Transverse colon (tissue), 4 donors: Measurements from ENCODE around the gene CCDC188. TPM values are rescaled to one million over a fixed set of nuclear protein-coding genes. Genes with fewer than 3 reads are reported as not detected.

ENCODE experiments used
- DNase-seq: peaks from one replicate; pipeline ENCODE4 v3.0.0-alpha.2; 2019
- H3K27ac ChIP-seq, 4 donors: fragments of 200-600 bp; sonication (generic); 2 replicates each; pipeline ENCODE4 v1.5.1; 2016 to 2018; ENCODE audit warnings: inconsistent platforms in 4 of 4
- H3K27me3 ChIP-seq: fragments of 200-600 bp; sonication (generic); 2 replicates; pipeline ENCODE4 v1.5.1; 2017; ENCODE audit warnings: inconsistent platforms
- H3K36me3 ChIP-seq, 4 donors: fragments of 200-600 bp; sonication (generic); 2 replicates each; pipeline ENCODE4 v1.5.1; 2017 to 2019; ENCODE audit warnings: inconsistent platforms in 4 of 4
- H3K4me1 ChIP-seq, 4 donors: fragments of 200-600 bp; sonication (generic); 2 replicates each; pipeline ENCODE4 v1.5.1; 2017 to 2020; ENCODE audit warnings: inconsistent platforms in 4 of 4
- H3K4me3 ChIP-seq, 4 donors: fragments of 200-600 bp; sonication (generic); 1 replicate in 1 of 4; 2 replicates in 3 of 4; pipeline versions ENCODE4 v1.5.1 to v1.6.1; 2017 to 2019; ENCODE audit warnings: inconsistent platforms in 4 of 4
- H3K9me3 ChIP-seq, 2 donors: fragments of 200-600 bp; sonication (generic); 2 replicates each; pipeline ENCODE4 v1.5.1; 2017 to 2019; ENCODE audit warnings: inconsistent platforms in 2 of 2
- EP300 ChIP-seq: sonication (generic); formaldehyde crosslinking; IDR thresholded peaks from one replicate; pipeline ENCODE4 v1.6.1; 2017; ENCODE audit warnings: antibody characterized with exemption, low read depth
- POLR2A ChIP-seq: fragments of 450-650 bp; IDR thresholded peaks from one replicate; pipeline ENCODE4 v1.6.1; 2016; ENCODE audit warnings: antibody characterized with exemption, mild to moderate bottlenecking, moderate library complexity
- POLR2AphosphoS5 ChIP-seq, 3 donors: sonication (generic); formaldehyde crosslinking; IDR thresholded peaks; one replicate each; pipeline ENCODE4 v1.6.1; 2016; ENCODE audit warnings: antibody characterized with exemption in 3 of 3
- WGBS, 2 donors: methylation state at CpG; one replicate each; pipeline ENCODE4 v1.1.5; 2018; ENCODE audit warnings: low coverage in 1 of 2; 5-methylcytosine and 5-hydroxymethylcytosine counted together
- in situ Hi-C, 4 donors: fragments of 200-750 bp; cut with MboI; loops; one replicate each; pipeline versions ENCODE4 v1.15.0 to v1.15.1; 2017; ENCODE audit warnings: low sequenced_read_pairs in 3 of 4, low pct_ligation_motif_present in 1 of 4, low pct_unique_long_range_greater_than_20kb in 1 of 4
- intact Hi-C: fragments of 100-400 bp; cut with DNase I; formaldehyde crosslinking; loops from one replicate; pipeline ENCODE4 v1.15.1; 2023; ENCODE audit warnings: low total_unique reads
- total RNA-seq, 4 donors: library from RNA; depleted of rRNA; stranded (reverse); fragments of >200 nt; gene quantifications; one replicate each; pipeline ENCODE4 v1.1.0, GENCODE V29; 2016
- TF ChIP-seq, protein P1 (sequence below), 5 experiments: fragments of 200-600 bp in 3 of 5; fragments of 450-650 bp in 2 of 5; sonication (generic) in 3 of 5; IDR thresholded peaks; 1 replicate in 2 of 5; 2 replicates in 3 of 5; pipeline ENCODE4 v1.5.1; 2016 to 2017; ENCODE audit warnings: antibody characterized with exemption in 5 of 5, inconsistent platforms in 3 of 5, mild to moderate bottlenecking in 2 of 5, moderate library complexity in 1 of 5

The CCDC188 gene
- total RNA-seq, 4 donors from 2014 or later = 0.41 TPM; not detected in 3

DNA sequence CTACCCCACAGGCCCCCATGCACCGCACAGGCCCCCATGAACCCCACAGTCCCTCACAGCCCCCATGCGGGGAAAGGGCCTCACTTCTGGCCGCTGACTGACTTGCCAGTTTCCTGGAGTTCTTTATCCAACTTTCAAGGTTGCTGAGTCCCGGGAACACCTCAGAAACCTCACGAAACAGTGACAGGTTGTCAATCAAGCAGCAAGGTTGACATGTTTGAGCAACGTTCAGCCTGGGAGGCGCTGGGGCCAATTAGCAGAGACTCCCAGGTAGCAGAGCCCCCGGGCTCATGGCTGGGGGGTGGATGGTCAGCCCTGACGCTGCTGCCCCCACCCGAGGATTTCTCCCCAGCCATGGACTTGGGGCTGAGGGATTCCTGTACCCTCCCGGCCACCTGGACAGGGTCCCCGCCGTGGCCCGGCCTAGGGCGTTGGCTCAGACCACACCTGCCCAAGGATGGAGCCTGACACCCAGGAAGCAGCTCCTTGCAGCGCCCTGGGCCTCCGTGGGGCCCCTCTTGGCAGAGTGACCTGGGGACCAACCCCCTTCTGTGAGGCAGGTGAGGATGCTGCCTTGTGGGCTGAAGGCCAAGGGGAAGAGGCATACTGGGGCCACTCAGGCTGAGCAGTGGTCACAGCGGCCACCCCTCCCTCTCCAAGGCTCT is 33.8 kb upstream of the CCDC188 start:
- in situ Hi-C loops (no loop called here), intact Hi-C loops (no loop called here)
- Histone ChIP-seq H3K27ac (no peak overlapping the region), H3K27me3 (peaks cover 3% of the 10 kb centered on the region), H3K9me3 (no peaks in the 10 kb centered on the region), H3K4me3 (no peak overlapping the region), H3K36me3 (no peaks in the 10 kb centered on the region), H3K4me1 (no peaks in the 10 kb centered on the region)
- WGBS, 2 donors = 58% methylated on average over 11 of the region's 18 CpGs; no CpG with 5 or more reads in 1 of the 2 donors
- DNase-seq = no peak
- no peak for TF ChIP-seq EP300
- TF ChIP-seq POLR2AphosphoS5 (IDR thresholded peaks at IDR 0.05) = no peak

DNA sequence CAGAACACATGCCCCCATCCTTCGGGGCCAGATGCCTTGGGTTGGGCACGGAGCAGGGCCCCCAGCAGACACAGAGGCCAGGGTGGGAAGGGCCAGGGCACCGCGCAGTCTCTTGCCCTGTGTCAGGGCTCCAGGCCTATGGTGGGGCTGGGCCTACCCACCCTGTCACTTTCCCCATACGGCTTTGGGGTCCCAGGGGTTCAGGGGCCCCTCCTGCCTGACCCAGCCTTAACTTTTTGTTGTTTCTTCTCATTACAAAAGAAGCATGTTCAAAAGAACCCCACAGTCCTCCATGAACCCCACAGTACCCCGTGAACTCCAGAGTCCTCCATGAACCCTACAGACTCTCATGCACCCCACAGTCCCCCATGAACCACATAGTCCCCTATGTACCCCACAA is 33.0 kb upstream of the CCDC188 start:
- H3K9me3 ChIP-seq = no peaks in the 10 kb centered on the region
- intact Hi-C loops = no loop called here
- no peak for DNase-seq
- H3K36me3 ChIP-seq = no peaks in the 10 kb centered on the region
- no peak for TF ChIP-seq POLR2A
- TF ChIP-seq EP300 = no peak
- no peak for TF ChIP-seq POLR2AphosphoS5 (IDR thresholded peaks at IDR 0.05)
- TF ChIP-seq, protein P1, sequence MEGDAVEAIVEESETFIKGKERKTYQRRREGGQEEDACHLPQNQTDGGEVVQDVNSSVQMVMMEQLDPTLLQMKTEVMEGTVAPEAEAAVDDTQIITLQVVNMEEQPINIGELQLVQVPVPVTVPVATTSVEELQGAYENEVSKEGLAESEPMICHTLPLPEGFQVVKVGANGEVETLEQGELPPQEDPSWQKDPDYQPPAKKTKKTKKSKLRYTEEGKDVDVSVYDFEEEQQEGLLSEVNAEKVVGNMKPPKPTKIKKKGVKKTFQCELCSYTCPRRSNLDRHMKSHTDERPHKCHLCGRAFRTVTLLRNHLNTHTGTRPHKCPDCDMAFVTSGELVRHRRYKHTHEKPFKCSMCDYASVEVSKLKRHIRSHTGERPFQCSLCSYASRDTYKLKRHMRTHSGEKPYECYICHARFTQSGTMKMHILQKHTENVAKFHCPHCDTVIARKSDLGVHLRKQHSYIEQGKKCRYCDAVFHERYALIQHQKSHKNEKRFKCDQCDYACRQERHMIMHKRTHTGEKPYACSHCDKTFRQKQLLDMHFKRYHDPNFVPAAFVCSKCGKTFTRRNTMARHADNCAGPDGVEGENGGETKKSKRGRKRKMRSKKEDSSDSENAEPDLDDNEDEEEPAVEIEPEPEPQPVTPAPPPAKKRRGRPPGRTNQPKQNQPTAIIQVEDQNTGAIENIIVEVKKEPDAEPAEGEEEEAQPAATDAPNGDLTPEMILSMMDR (IDR thresholded peaks at IDR 0.05) = no peak
- no peak overlapping the region for H3K4me3 ChIP-seq
- H3K27me3 ChIP-seq = peaks cover 3% of the 10 kb centered on the region
- 82 to 100% methylated on average over 1 to 3 of the region's 6 CpGs for WGBS, 2 donors
- in situ Hi-C loops = no loop called here
- no peaks in the 10 kb centered on the region for H3K4me1 ChIP-seq
- H3K27ac ChIP-seq = no peak overlapping the region

DNA sequence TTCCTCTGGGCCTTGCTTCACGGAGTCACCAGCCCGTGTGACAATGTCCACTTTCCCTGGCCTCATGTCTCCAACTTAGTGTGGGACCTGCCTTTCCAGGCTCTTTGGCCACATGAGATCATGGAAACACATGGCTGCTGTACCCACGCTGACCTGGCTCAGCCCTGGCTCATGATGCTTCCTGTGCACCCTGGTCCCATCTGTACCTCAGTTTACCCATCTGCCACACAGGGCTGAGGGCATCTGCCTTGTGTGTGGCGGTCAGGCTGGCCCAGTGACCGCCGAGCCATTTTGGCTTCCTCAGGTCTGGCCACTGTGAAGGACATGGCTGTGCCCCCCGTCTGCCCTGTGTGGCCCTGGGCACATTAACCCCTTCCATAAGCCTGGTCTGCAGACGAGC is 32.2 kb upstream of the CCDC188 start:
- DNase-seq = no peak
- in situ Hi-C loops = no loop called here
- H3K4me3 ChIP-seq = no peak overlapping the region
- peaks cover 3% of the 10 kb centered on the region for H3K27me3 ChIP-seq
- no peaks in the 10 kb centered on the region for H3K9me3 ChIP-seq
- no peaks in the 10 kb centered on the region for H3K36me3 ChIP-seq
- WGBS, 2 donors = 89% methylated on average over 8 of the region's 8 CpGs; no CpG with 5 or more reads in 1 of the 2 donors
- no peaks in the 10 kb centered on the region for H3K4me1 ChIP-seq
- TF ChIP-seq POLR2A (no peak), EP300 (no peak)
- intact Hi-C loops = no loop called here
- no peak overlapping the region for H3K27ac ChIP-seq

DNA sequence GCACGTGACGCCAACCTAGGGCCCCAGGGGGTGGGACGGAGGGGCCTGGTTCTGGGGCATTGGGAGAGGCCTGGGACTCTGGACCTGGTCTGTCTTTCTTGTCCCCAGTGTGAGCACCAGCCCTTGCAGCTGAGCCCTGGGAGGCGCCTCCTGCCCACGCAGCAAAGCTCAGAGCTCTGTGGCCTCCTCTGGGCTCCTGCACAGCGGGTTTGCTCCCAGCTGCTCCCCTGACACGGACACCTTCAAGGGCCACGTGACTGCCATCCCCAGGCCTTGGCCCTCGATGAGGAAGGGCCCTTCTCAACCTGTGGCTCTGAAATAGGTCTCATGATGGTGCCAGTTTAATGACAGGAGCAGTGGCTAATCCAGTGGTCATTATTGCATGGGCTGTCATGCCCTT is 31.5 kb upstream of the CCDC188 start:
- no peak overlapping the region for H3K4me3 ChIP-seq

DNA sequence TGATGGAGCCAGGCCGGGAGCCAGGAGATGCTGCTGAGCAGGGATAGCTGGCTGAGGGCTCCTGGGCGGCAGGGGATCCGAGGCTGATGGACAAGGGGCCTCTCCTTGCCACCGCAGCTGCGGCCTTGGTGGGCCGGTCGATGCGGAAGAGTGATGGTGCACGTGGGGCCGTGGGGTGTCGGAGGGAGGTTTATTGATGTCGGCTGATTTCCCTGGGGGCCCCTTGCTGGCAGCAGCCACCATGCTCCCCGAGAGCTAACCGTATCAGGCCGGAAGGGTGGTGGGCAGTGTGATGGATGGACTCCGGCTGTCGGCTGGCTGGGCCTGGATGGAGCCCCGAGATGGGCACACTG is 31.0 kb upstream of the CCDC188 start:
- TF ChIP-seq, protein P1 (IDR thresholded peaks at IDR 0.05) = no peak
- TF ChIP-seq POLR2AphosphoS5 (IDR thresholded peaks at IDR 0.05) (no peak), EP300 (no peak), POLR2A (no peak)
- H3K4me1 ChIP-seq = no peaks in the 10 kb centered on the region
- 78 to 90% methylated on average over 2 to 18 of the region's 18 CpGs for WGBS, 2 donors

More for the DNA sequence above, 31.5 kb upstream of the CCDC188 start:
- intact Hi-C loops (no loop called here), in situ Hi-C loops (no loop called here)
- no peaks in the 10 kb centered on the region for H3K36me3 ChIP-seq
- peaks cover 7% of the 10 kb centered on the region for H3K27me3 ChIP-seq
- no peak for DNase-seq
- 71% methylated on average over 7 of the region's 9 CpGs; no CpG with 5 or more reads in 1 of the 2 donors for WGBS, 2 donors
- H3K27ac ChIP-seq = no peak overlapping the region
- no peak for TF ChIP-seq POLR2AphosphoS5 (IDR thresholded peaks at IDR 0.05)
- TF ChIP-seq, protein P1 (IDR thresholded peaks at IDR 0.05) = no peak
- TF ChIP-seq EP300 = no peak
- TF ChIP-seq POLR2A = no peak
- no peaks in the 10 kb centered on the region for H3K9me3 ChIP-seq
- H3K4me1 ChIP-seq = no peaks in the 10 kb centered on the region

More for the DNA sequence above, 31.0 kb upstream of the CCDC188 start:
- no peaks in the 10 kb centered on the region for H3K9me3 ChIP-seq
- intact Hi-C loops (no loop called here), in situ Hi-C loops (no loop called here)
- DNase-seq = no peak
- H3K4me3 ChIP-seq = no peak overlapping the region
- H3K36me3 ChIP-seq = no peaks in the 10 kb centered on the region
- H3K27me3 ChIP-seq = peaks cover 10% of the 10 kb centered on the region
- no peak overlapping the region for H3K27ac ChIP-seq
